ENCODE measurements around the gene ZMAT5.

Gene ZMAT5

GRCh38 chr22:29710922-29711593, 55.7 kb downstream of the ZMAT5 start:
- DNase-seq (ENCODE audit: low read depth in 1 of 2, low spot score in 1 of 2) = no peak

- DNase-seq (ENCODE audit: low read depth in 1 of 2, low spot score in 1 of 2) = no peak
Observed at GRCh38 chr22:29710193-29710592, 56.6 kb downstream of the ZMAT5 start.

- DNase-seq (ENCODE audit: low read depth in 1 of 2, low spot score in 1 of 2) = no peak
Observed at GRCh38 chr22:29707471-29707870, 59.3 kb downstream of the ZMAT5 start.

GRCh38 chr22:29707010-29707409, 59.8 kb downstream of the ZMAT5 start:
- no peak for DNase-seq (ENCODE audit: low read depth in 1 of 2, low spot score in 1 of 2)

- DNase-seq (ENCODE audit: low read depth in 1 of 2, low spot score in 1 of 2) = no peak
Observed at GRCh38 chr22:29706486-29706885, 60.3 kb downstream of the ZMAT5 start.

- DNase-seq (ENCODE audit: low read depth in 1 of 2, low spot score in 1 of 2) = no peak
Observed at GRCh38 chr22:29705651-29706050, 61.2 kb downstream of the ZMAT5 start.

- no peak for DNase-seq (ENCODE audit: low read depth in 1 of 2, low spot score in 1 of 2)
Observed at GRCh38 chr22:29704528-29705285, 62.1 kb downstream of the ZMAT5 start.

GRCh38 chr22:29703569-29704195, 63.1 kb downstream of the ZMAT5 start:
- no peak for DNase-seq (ENCODE audit: low read depth in 1 of 2, low spot score in 1 of 2)

GRCh38 chr22:29702931-29703501, 63.8 kb downstream of the ZMAT5 start:
- no peak for DNase-seq (ENCODE audit: low read depth in 1 of 2, low spot score in 1 of 2)

- DNase-seq (ENCODE audit: low read depth in 1 of 2, low spot score in 1 of 2) = no peak
Observed at GRCh38 chr22:29702000-29702930, 64.5 kb downstream of the ZMAT5 start.

GRCh38 chr22:29701155-29701999, 65.4 kb downstream of the ZMAT5 start:
- DNase-seq (ENCODE audit: low read depth in 1 of 2, low spot score in 1 of 2) = no peak

GRCh38 chr22:29700900-29701154, 66.0 kb downstream of the ZMAT5 start:
- no peak for DNase-seq (ENCODE audit: low read depth in 1 of 2, low spot score in 1 of 2)

- no peak for DNase-seq (ENCODE audit: low read depth in 1 of 2, low spot score in 1 of 2)
Observed at GRCh38 chr22:29700206-29700899, 66.5 kb downstream of the ZMAT5 start.

GRCh38 chr22:29697853-29698598, 68.8 kb downstream of the ZMAT5 start:
- DNase-seq (ENCODE audit: low read depth in 1 of 2, low spot score in 1 of 2) = no peak

- DNase-seq (ENCODE audit: low read depth in 1 of 2, low spot score in 1 of 2) = no peak
Observed at GRCh38 chr22:29695129-29695926, 71.5 kb downstream of the ZMAT5 start.

GRCh38 chr22:29693671-29694070, 73.1 kb downstream of the ZMAT5 start:
- no peak for DNase-seq (ENCODE audit: low read depth in 1 of 2, low spot score in 1 of 2)

- no peak for DNase-seq (ENCODE audit: low read depth in 1 of 2, low spot score in 1 of 2)
Observed at GRCh38 chr22:29693161-29693560, 73.6 kb downstream of the ZMAT5 start.

GRCh38 chr22:29692327-29692640, 74.5 kb downstream of the ZMAT5 start:
- no peak for DNase-seq (ENCODE audit: low read depth in 1 of 2, low spot score in 1 of 2)

Measured in stimulated activated CD4-positive, alpha-beta T cell treated with anti-CD3 and anti-CD28 coated beads, Interleukin-15, amount 100 ng/mL, for 1 hour (primary cell).